ENCODE measurements around the gene CR1L. TPM values are rescaled to one million over a fixed set of nuclear protein-coding genes. Genes with fewer than 3 reads are reported as not detected.
"Not testable (repeated sequence)": the region's sequence is repeated elsewhere in the genome, so short reads cannot be mapped to it uniquely, and the experiment has no call there.

Gene CR1L
- total and polyA plus RNA-seq, 2 experiments from 2014 or later = not detected

- not testable (repeated sequence) for H3K79me2 ChIP-seq; H3K4me3 ChIP-seq; H3K4me1 ChIP-seq (ENCODE audit: insufficient read depth); H3K27ac ChIP-seq; H3K27me3 ChIP-seq; H2AFZ ChIP-seq; H3K36me3 ChIP-seq (replicated peaks; ENCODE audit: insufficient read depth, low read depth); H3K9me3 ChIP-seq (ENCODE audit: low read depth); H4K20me1 ChIP-seq (ENCODE audit: insufficient read depth, poor library complexity, severe bottlenecking); H3K4me2 ChIP-seq; DNase-seq (ENCODE audit: low spot score); H3K9me2 ChIP-seq (replicated peaks; ENCODE audit: insufficient read depth)
- WGBS (ENCODE audit: low lambda C conversion rate, missing lambda C conversion rate) = 86% methylated on average over 9 of the region's 9 CpGs
These were observed 6.3 kb upstream of the CR1L start for GRCh38 chr1:207638487-207639145.

DNA sequence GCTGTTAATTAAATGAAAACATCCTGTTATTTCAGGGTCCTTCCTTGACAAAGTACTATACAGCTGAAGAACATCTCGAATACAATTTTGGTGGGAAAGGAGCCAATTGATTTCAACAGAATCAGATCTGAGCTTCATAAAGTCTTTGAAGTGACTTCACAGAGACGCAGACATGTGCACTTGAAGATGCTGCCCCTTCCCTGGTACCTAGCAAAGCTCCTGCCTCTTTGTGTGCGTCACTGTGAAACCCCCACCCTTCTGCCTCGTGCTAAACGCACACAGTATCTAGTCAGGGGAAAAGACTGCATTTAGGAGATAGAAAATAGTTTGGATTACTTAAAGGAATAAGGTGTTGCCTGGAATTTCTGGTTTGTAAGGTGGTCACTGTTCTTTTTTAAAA, 5.6 kb upstream of the CR1L start:
- not testable (repeated sequence) for H3K27ac ChIP-seq; H3K4me1 ChIP-seq (ENCODE audit: insufficient read depth); H4K20me1 ChIP-seq (ENCODE audit: insufficient read depth, poor library complexity, severe bottlenecking); H3K4me2 ChIP-seq; H3K79me2 ChIP-seq; H3K36me3 ChIP-seq (replicated peaks; ENCODE audit: insufficient read depth, low read depth); H3K27me3 ChIP-seq; H3K9me3 ChIP-seq (ENCODE audit: low read depth); H2AFZ ChIP-seq; H3K4me3 ChIP-seq; H3K9me2 ChIP-seq (replicated peaks; ENCODE audit: insufficient read depth); DNase-seq (ENCODE audit: low spot score)
- 76% methylated on average over 5 of the region's 5 CpGs for WGBS (ENCODE audit: low lambda C conversion rate, missing lambda C conversion rate)

DNA sequence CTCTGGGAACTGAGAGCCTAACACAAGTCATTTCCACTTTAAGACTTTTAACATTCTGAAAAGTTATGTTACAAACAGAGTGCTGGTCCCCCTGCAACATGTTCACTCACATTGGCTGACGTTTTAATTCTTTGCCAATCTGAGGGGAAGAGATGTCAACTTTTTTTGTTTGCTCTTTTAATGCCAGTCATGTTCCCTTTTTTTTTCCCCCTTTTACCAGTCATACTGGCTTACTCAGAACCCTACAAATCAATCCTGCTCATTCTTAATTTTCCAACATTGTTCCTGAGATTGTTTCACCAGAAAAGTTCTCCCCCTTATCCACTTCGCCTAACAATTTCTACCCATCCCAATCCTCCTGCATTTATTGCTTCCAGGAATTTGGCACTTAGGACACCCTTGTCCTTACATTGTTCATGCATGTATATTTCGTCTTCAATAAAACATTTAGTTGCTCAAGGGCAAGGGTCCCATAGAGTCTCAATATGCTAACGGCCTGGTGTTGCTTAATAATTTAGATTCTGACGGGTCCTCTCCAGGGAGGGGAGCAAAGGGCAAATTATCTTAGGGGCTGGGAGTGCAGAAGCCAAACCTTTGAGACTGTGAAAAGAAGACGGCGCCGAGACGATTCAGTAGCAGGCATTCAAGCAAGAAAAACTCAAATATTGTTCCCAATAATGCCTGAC, 624 bp upstream of the CR1L start:
- Histone ChIP-seq H3K4me2 (peak overlapping the region; percentile 81), H2AFZ (no peak overlapping the region), H3K79me2 (no peaks in the 10 kb centered on the region), H3K27me3 (no peaks in the 10 kb centered on the region), H3K9me3 (ENCODE audit: low read depth) (no peaks in the 10 kb centered on the region), H3K4me3 (no peak overlapping the region), H3K4me1 (ENCODE audit: insufficient read depth) (peaks cover 3% of the 10 kb centered on the region), H3K9me2 (replicated peaks; ENCODE audit: insufficient read depth) (no peaks in the 10 kb centered on the region), H3K27ac (no peak overlapping the region), H3K36me3 (replicated peaks; ENCODE audit: insufficient read depth, low read depth) (no peaks in the 10 kb centered on the region), H4K20me1 (ENCODE audit: insufficient read depth, poor library complexity, severe bottlenecking) (no peaks in the 10 kb centered on the region)
- DNase-seq (ENCODE audit: low spot score) = no peak
- 68% methylated on average over 9 of the region's 9 CpGs for WGBS (ENCODE audit: low lambda C conversion rate, missing lambda C conversion rate)
- TF ChIP-seq EZH2 (IDR thresholded peaks at IDR 0.05; ENCODE audit: borderline replicate concordance) (no peak), CTCF (IDR thresholded peaks at IDR 0.05; ENCODE audit: poor library complexity) (no peak), EZH2phosphoT487 (IDR thresholded peaks at IDR 0.05; ENCODE audit: low read depth, severe bottlenecking, unreplicated experiment) (no peak)

GRCh38 chr1:207645635-207646081, 725 bp downstream of the CR1L start:
- no peak overlapping the region for H3K4me3 ChIP-seq
- WGBS (ENCODE audit: low lambda C conversion rate, missing lambda C conversion rate) = 68% methylated on average over 17 of the region's 17 CpGs
- H3K27ac ChIP-seq = no peak overlapping the region
- no peak overlapping the region for H2AFZ ChIP-seq
- H3K9me3 ChIP-seq (ENCODE audit: low read depth) = no peaks in the 10 kb centered on the region
- no peak for DNase-seq (ENCODE audit: low spot score)
- TF ChIP-seq EZH2 (IDR thresholded peaks at IDR 0.05; ENCODE audit: borderline replicate concordance) = no peak
- H3K79me2 ChIP-seq = no peaks in the 10 kb centered on the region
- peak overlapping the region; percentile 81 for H3K4me2 ChIP-seq
- H3K27me3 ChIP-seq = no peaks in the 10 kb centered on the region
- H4K20me1 ChIP-seq (ENCODE audit: insufficient read depth, poor library complexity, severe bottlenecking) = no peaks in the 10 kb centered on the region
- no peaks in the 10 kb centered on the region for H3K9me2 ChIP-seq (replicated peaks; ENCODE audit: insufficient read depth)
- peaks cover 6% of the 10 kb centered on the region for H3K4me1 ChIP-seq (ENCODE audit: insufficient read depth)
- no peaks in the 10 kb centered on the region for H3K36me3 ChIP-seq (replicated peaks; ENCODE audit: insufficient read depth, low read depth)

GRCh38 chr1:207646171-207646570, 1.2 kb downstream of the CR1L start:
- Histone ChIP-seq H3K79me2 (no peaks in the 10 kb centered on the region), H3K4me1 (ENCODE audit: insufficient read depth) (peaks cover 6% of the 10 kb centered on the region), H3K4me2 (no peak overlapping the region), H4K20me1 (ENCODE audit: insufficient read depth, poor library complexity, severe bottlenecking) (no peaks in the 10 kb centered on the region), H3K4me3 (no peak overlapping the region), H2AFZ (no peak overlapping the region), H3K9me2 (replicated peaks; ENCODE audit: insufficient read depth) (no peaks in the 10 kb centered on the region), H3K36me3 (replicated peaks; ENCODE audit: insufficient read depth, low read depth) (no peaks in the 10 kb centered on the region), H3K9me3 (ENCODE audit: low read depth) (no peaks in the 10 kb centered on the region), H3K27me3 (no peaks in the 10 kb centered on the region), H3K27ac (no peak overlapping the region)
- TF ChIP-seq EZH2phosphoT487 (IDR thresholded peaks at IDR 0.05; ENCODE audit: low read depth, severe bottlenecking, unreplicated experiment) (no peak), EZH2 (IDR thresholded peaks at IDR 0.05; ENCODE audit: borderline replicate concordance) (no peak), CTCF (IDR thresholded peaks at IDR 0.05; ENCODE audit: poor library complexity) (no peak)
- no peak for DNase-seq (ENCODE audit: low spot score)
